DND-41 (cell line): ENCODE measurements around the gene LDB2.

Experiments
- ATAC-seq: fragments of 200-7000 bp; cut with Tn5 transposase; 3 replicates; pipeline ENCODE4 v1.9.1; 2021; ENCODE audit warnings: low read depth; ENCODE audit not compliant: insufficient read depth
- DNase-seq: peaks from one replicate; pipeline ENCODE4 v3.0.0-alpha.2; 2020
- H2AFZ ChIP-seq: 2 replicates; pipeline ENCODE4 v1.6.0; 2012; ENCODE audit warnings: low read depth, low read length
- H3K27ac ChIP-seq: 2 replicates; pipeline ENCODE4 v1.5.1; 2012; ENCODE audit warnings: low read length, inconsistent platforms
- H3K27me3 ChIP-seq: fragments of 200-600 bp; sonication (generic); 2 replicates; pipeline ENCODE4 v1.6.0; 2012; ENCODE audit warnings: low read length, mild to moderate bottlenecking, inconsistent platforms; ENCODE audit not compliant: insufficient read depth, poor library complexity
- H3K36me3 ChIP-seq: 2 replicates; pipeline ENCODE4 v1.5.1; 2012; ENCODE audit warnings: low read length, inconsistent platforms; ENCODE audit not compliant: insufficient read depth
- H3K4me1 ChIP-seq: 2 replicates; pipeline ENCODE4 v1.5.1; 2012; ENCODE audit warnings: mild to moderate bottlenecking, low read length; ENCODE audit not compliant: insufficient read depth
- H3K4me2 ChIP-seq: 2 replicates; pipeline ENCODE4 v1.6.0; 2012; ENCODE audit warnings: mild to moderate bottlenecking, moderate library complexity, low read length, inconsistent platforms; ENCODE audit not compliant: insufficient read depth
- H3K4me3 ChIP-seq, 2 experiments: fragments of 200-600 bp in 1 of 2; shearing (Covaris generic) in 1 of 2; 2 replicates each; pipeline ENCODE4 v1.5.1; 2012 to 2016; ENCODE audit warnings: inconsistent platforms in 2 of 2, low read length in 2 of 2, mild to moderate bottlenecking in 2 of 2, low read depth in 1 of 2, moderate library complexity in 1 of 2
- H3K79me2 ChIP-seq: 2 replicates; pipeline ENCODE4 v1.6.0; 2012; ENCODE audit warnings: low read length, inconsistent platforms; ENCODE audit not compliant: insufficient read depth
- H3K9ac ChIP-seq: 2 replicates; pipeline ENCODE4 v1.6.0; 2012; ENCODE audit warnings: low read depth, mild to moderate bottlenecking, inconsistent platforms, low read length, moderate library complexity
- H3K9me3 ChIP-seq: 2 replicates; pipeline ENCODE4 v1.5.1; 2012; ENCODE audit warnings: low read length, moderate library complexity, mild to moderate bottlenecking, inconsistent platforms; ENCODE audit not compliant: insufficient read depth, severe bottlenecking
- H4K20me1 ChIP-seq: 2 replicates; pipeline ENCODE4 v1.6.0; 2012; ENCODE audit warnings: low read length; ENCODE audit not compliant: insufficient read depth
- EZH2 ChIP-seq: IDR thresholded peaks from 3 replicates; pipeline ENCODE4 v1.6.1; 2012; ENCODE audit warnings: borderline replicate concordance, low read depth, mild to moderate bottlenecking, moderate library complexity, low read length, inconsistent platforms; ENCODE audit not compliant: severe bottlenecking
- TF ChIP-seq, protein P1 (sequence below): IDR thresholded peaks from 2 replicates; pipeline ENCODE4 v1.5.1; 2012; ENCODE audit warnings: borderline replicate concordance, low read length, moderate library complexity, mild to moderate bottlenecking; ENCODE audit not compliant: poor library complexity, severe bottlenecking; ENCODE audit errors: extremely low read depth

LDB2 gene

DNA sequence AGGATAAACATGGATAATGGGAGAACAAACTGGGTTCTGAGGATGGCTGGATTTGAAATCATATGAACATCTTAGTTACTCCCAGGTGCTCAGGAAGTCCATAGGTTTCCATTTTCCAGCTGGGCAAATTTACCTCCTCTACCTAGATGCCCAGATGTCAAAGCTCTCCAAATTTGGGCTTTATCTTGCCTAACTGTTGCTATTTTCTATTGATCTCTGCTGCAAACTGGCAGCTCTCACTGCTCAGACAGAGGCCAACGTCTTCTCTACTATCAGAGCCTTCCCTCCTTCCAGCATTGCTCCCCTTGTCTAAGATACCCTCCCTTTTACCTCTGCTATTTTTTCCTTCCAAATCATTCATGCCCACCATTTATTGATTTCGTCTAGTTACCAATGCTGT is 62.1 kb downstream of the LDB2 start:
- Histone ChIP-seq H2AFZ (no peak overlapping the region), H3K9me3 (no peaks in the 10 kb centered on the region), H3K79me2 (no peaks in the 10 kb centered on the region), H3K4me1 (no peaks in the 10 kb centered on the region), H3K4me2 (no peak overlapping the region), H3K9ac (no peak overlapping the region), H3K27ac (no peak overlapping the region), H3K4me3 (no peak overlapping the region), H3K27me3 (no peaks in the 10 kb centered on the region), H4K20me1 (no peaks in the 10 kb centered on the region), H3K36me3 (no peaks in the 10 kb centered on the region)
- no peak for ATAC-seq
- DNase-seq = no peak
- TF ChIP-seq, protein P1, sequence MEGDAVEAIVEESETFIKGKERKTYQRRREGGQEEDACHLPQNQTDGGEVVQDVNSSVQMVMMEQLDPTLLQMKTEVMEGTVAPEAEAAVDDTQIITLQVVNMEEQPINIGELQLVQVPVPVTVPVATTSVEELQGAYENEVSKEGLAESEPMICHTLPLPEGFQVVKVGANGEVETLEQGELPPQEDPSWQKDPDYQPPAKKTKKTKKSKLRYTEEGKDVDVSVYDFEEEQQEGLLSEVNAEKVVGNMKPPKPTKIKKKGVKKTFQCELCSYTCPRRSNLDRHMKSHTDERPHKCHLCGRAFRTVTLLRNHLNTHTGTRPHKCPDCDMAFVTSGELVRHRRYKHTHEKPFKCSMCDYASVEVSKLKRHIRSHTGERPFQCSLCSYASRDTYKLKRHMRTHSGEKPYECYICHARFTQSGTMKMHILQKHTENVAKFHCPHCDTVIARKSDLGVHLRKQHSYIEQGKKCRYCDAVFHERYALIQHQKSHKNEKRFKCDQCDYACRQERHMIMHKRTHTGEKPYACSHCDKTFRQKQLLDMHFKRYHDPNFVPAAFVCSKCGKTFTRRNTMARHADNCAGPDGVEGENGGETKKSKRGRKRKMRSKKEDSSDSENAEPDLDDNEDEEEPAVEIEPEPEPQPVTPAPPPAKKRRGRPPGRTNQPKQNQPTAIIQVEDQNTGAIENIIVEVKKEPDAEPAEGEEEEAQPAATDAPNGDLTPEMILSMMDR = no peak
- TF ChIP-seq EZH2 = no peak

DNA sequence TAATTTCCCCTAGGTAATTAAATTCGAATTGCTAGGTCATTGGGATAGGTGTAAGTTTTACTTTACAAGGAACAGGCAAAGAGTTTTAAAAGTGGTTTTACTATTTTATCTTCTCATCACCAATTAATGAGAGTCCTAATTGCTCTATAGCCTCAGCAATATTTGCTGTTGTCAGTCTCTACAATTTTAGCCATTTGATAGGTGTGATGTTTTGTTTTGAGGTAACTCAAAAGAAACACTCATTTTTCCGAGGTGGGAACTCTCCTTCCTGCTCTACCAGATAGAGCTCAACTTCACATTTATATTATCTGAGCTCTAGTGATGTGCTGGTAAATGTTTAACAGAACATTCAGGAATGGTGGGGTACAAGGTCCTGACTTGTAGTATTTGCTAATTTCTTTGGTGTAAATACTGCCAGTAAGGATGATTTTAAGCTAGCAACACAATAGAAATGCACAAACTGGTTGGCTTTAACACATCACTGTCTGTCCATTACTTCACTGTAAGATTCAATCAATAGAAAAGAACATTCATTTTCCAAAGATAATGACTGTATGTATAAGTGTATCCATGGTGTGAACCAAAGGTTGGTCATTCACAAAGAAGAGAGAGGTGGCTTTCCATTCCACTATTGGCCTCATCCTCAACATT is 62.7 kb downstream of the LDB2 start:
- Histone ChIP-seq H3K4me1 (no peaks in the 10 kb centered on the region), H3K4me2 (no peak overlapping the region), H3K27ac (no peak overlapping the region), H3K9ac (no peak overlapping the region), H3K4me3 (no peak overlapping the region), H3K36me3 (no peaks in the 10 kb centered on the region), H3K79me2 (no peaks in the 10 kb centered on the region), H3K27me3 (no peaks in the 10 kb centered on the region), H4K20me1 (no peaks in the 10 kb centered on the region), H3K9me3 (no peaks in the 10 kb centered on the region), H2AFZ (no peak overlapping the region)
- no peak for DNase-seq
- TF ChIP-seq, protein P1 = no peak
- no peak for TF ChIP-seq EZH2
- ATAC-seq = no peak

DNA sequence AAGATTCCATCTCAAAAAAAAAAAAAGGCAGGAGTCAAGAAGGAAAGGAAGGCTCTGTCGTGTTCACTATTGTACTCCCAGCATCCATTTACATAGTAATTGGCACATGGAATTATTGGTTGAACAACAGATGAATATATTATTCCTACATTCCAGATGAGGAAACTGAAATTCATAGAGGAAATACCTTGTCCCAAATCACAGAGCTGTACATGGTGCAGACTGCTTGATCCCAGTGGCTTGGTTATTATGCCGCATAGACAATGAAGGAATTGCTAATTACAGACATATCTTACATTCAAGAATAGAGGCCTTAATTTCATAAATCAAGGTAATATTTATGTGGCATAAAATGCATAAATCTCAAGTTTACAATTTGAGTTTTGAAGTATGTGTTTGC is 63.6 kb downstream of the LDB2 start:
- Histone ChIP-seq H4K20me1 (no peaks in the 10 kb centered on the region), H3K4me3 (no peak overlapping the region), H3K36me3 (no peaks in the 10 kb centered on the region), H2AFZ (no peak overlapping the region), H3K9ac (no peak overlapping the region), H3K79me2 (no peaks in the 10 kb centered on the region), H3K27me3 (no peaks in the 10 kb centered on the region), H3K4me2 (no peak overlapping the region), H3K9me3 (no peaks in the 10 kb centered on the region), H3K27ac (no peak overlapping the region), H3K4me1 (no peaks in the 10 kb centered on the region)
- no peak for TF ChIP-seq EZH2
- TF ChIP-seq, protein P1 = no peak
- DNase-seq (no peak), ATAC-seq (no peak)

DNA sequence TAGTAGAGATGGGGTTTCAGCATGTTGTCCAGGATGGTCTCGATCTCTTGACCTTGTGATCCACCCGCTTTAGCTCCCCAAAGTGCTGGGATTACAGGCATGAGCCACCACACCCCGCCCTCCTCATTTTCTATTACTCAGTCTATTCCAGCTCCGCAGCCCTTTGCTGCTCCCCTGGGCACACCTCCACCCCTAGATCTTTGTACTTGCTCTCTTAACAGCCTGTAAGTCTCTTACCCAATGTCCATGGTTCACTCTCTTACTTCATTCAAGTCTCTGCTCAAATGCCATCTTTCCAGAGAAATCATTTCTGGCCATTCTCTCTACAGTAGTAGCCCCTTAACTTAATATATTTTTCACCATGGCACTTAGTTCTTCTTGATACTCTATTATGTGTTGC is 64.7 kb downstream of the LDB2 start:
- H3K36me3 ChIP-seq = no peaks in the 10 kb centered on the region
- H3K4me2 ChIP-seq = no peak overlapping the region
- no peaks in the 10 kb centered on the region for H3K79me2 ChIP-seq
- no peak overlapping the region for H3K27ac ChIP-seq
- DNase-seq = no peak
- no peak overlapping the region for H3K4me3 ChIP-seq
- no peaks in the 10 kb centered on the region for H4K20me1 ChIP-seq
- H3K4me1 ChIP-seq = no peaks in the 10 kb centered on the region
- ATAC-seq = no peak
- H2AFZ ChIP-seq = no peak overlapping the region
- TF ChIP-seq, protein P1 = no peak
- no peak for TF ChIP-seq EZH2
- no peaks in the 10 kb centered on the region for H3K27me3 ChIP-seq
- no peaks in the 10 kb centered on the region for H3K9me3 ChIP-seq
- no peak overlapping the region for H3K9ac ChIP-seq
